Raji (cell line): Measurements from ENCODE around the gene SYVN1.

Experiments used
- POLR2A ChIP-seq: IDR thresholded peaks from 2 replicates; pipeline ENCODE4 v1.6.1; 2011; ENCODE audit warnings: low read depth, low read length, control low read depth; ENCODE audit not compliant: insufficient read depth

Gene SYVN1

DNA sequence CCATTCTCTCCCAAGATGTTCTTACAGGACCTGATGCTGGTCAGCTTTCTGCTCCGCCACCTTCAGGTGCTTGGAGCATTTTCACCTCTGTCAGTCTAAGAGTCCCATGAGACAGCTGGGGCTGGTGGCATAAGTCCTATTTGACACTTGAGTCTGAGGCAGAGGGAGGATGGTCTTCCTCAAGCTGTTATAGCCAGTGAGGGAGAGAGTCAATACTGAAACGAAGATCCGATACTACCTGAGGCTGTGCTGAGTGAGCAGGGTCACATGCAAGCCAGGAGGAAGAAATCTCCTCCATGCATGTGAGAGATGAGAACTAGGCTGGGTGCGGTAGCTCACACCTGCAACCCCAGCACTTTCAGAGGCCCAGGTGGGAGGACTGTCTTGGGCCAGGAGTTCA is 44.7 kb downstream of the SYVN1 start:
- no peak for TF ChIP-seq POLR2A

DNA sequence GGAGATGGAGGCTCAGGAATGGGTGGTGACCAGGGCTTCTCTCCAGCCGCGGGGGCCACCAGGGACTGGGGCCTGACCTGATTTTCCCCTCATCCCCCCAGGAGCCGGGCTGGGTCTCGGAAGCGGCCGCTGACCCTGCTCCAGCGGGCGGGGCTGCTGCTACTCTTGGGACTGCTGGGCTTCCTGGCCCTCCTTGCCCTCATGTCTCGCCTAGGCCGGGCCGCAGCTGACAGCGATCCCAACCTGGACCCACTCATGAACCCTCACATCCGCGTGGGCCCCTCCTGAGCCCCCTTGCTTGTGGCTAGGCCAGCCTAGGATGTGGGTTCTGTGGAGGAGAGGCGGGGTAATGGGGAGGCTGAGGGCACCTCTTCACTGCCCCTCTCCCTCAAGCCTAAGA is 46.5 kb downstream of the SYVN1 start:
- TF ChIP-seq POLR2A = no peak

DNA sequence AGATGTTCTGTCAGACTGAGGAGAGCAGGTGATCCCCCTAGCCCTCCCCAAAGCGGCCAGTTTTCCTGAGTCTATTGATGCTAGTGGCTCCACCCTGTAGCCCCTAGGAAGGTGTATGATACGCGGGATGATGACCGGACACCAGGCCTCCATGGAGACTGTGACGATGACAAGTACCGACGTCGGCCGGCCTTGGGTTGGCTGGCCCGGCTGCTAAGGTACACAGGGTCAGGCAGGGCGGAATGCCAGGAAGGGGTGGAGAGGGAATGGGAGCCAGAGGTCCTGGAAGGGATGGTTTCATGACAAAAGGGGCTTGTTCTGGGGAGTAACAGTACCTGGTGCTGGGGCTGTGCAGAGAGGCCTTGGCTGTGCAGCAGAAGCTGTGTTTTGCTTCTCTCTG is 47.1 kb downstream of the SYVN1 start:
- no peak for TF ChIP-seq POLR2A

DNA sequence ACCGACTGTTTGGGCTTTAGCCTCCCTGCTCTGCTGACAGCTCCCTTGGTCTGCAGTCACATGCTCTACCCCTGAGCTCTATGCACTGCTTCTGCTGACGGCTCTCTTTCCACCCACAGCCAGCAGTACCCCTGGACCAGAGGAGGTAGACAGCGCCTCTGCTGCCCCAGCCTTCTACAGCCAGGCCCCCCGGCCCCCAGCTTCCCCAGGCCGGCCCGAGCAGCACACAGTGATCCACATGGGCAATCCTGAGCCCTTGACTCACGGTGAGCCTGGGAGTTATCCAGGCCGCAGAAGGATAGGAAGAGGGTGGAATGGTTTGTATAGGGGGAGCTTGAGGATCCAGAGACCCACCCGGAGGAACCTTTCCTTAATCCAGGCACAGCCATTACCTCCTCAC is 47.5 kb downstream of the SYVN1 start:
- TF ChIP-seq POLR2A = no peak

DNA sequence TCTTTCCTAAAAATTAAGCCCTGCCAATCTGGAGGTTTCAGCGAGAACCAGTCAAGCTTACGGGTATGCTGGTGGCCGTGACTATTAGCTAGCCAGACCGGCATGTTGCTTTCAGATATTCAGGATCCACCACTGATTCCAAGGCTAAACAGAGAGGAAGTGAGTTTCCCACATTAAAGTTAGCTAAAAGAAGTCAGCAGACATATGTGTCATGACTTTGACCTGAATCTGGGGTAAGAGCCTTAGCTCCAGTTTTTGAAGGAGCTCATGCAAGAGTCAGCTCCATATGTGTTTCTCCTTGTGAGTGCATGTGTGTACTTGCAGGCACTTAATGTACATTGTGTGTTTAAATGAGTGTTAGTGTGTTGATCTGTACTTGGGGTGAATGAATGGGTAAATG is 48.9 kb downstream of the SYVN1 start:
- TF ChIP-seq POLR2A = no peak

DNA sequence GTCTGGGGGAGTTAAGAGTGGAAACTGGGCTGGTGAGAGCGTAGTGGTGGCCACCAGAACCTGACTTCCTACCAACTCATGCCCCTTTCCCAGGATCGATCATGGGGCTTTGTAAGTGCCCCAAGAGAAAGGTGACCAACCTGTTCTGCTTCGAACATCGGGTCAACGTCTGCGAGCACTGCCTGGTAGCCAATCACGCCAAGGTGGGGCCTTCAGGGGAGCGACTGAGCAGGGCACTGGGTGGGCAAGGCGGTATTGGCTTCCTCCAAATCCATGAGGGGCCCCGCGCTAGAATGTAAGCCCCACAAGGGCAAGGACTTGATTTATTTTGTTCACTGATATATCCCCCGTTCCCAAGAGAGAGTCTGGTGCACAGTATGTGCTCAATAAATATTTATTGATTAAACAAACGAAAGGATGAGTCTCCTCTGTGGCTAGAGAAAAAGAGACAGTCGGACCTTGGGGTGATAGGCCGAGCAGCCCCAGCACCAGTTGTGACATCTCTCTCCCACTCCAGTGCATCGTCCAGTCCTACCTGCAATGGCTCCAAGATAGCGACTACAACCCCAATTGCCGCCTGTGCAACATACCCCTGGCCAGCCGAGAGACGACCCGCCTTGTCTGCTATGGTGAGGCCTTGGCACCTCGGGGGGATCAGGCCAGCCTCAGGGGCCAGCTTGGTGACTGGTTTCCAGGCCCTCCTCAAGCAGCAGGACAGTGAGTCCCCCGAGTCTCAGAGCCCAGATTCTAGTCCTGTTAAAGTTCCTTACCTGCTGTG is 49.5 kb downstream of the SYVN1 start:
- no peak for TF ChIP-seq POLR2A

DNA sequence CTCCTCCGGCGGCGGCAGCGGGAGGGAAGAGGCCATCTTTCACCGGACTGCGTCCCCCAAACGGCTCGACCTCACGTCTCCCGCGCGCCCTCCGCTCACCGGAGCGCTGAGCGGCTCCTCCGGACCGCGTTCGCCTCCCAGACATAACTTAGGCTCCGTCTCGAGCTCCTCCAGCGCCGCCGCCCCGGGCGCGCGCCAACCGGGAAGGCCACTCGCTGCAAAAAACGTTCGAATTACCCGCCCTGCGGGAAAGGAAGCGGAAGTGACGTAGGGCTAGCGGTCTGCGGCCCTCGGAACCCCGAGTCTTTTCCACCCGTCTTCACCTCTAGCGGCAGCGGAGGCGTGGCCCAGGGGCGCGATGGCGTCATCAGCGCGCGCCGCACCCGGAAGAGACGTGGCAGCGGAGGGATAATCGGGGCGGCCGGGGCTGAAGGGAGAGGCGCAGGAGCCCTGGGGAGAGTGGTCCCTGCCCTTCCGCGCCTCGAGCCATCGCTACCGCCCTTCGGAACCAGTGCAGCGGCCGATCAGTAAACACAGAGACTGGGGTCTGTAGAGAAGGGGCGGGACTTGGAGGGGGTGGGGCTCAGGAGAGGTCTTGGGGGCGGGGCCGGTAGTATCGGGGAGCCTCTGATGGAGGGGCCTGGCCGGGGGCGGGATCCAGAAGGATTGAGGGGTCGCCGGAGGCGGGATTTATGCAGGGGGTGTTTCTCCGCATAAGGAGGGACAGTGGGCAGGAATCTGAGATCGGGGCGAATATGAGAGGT is 50.3 kb downstream of the SYVN1 start, which contains the start of the genes CDCA5 and ZFPL1:
CDCA5 (minus strand) TSS at position 207 of the 764 bp plus-strand sequence; CDS start at position 145, 62 bp downstream.
ZFPL1 (plus strand) TSS at position 389 of the 764 bp plus-strand sequence. CDS start 477 bp downstream, outside the sequence.
- TF ChIP-seq POLR2A = peak; percentile 83

DNA sequence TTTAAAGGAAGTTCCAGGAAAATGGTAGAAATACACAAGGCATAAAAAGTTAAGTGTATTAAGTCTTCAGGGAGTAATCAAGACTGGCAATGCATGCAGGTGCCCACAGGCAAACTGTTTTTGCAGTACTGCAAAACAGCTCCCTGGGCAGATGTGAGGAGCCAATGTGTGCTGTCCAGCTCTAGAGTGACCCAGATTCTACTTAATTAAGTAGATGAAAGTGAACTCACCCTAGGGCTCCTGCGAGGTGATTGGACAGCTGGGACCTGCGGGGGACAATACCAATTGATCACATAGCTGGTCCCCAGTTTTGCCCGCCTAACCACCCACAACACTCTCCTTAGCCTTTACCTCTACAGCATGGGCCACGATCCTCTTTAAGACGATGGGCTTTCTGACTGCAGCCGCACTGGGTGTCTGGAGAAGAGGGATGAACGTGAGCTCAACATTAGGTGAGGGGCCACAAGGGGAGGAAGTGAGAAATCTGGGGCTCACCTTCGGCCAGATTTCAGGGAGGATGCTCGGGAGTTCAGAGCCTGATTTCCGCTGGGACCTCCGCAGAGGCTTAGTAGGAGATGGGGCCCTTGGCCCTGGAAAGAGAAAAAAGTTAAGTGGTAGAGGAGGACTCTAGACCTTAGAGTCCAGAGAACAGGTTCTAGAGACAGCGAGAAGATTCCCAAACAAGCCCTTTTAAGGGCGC is 51.0 kb downstream of the SYVN1 start:
- no peak for TF ChIP-seq POLR2A

DNA sequence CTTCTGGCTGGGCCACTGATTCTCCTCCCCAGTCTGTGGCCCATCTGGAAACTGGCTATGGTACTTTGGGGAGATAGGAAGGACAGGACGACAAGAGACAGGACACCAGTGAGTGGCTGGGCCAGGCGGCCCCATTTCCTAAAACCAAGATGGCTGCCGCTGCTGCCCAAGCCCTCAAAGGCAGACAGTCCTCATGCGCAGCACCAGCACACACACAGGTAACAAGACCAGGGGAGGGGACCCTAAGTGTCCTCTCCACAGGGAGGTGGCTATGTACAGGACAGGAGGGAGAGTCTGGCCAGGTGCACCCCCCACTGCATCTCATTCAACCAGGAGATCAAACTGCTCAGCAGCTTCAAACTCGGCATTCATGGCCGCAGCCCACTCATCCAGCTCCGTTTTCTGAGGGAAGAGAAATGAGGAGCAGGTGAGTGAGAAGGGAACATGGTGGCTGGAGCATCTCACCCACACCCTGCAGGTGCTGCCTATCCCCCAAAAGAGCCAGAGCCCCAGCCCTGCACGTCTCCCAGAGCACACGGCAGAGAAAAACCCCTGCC is 55.5 kb downstream of the SYVN1 start:
- no peak for TF ChIP-seq POLR2A

DNA sequence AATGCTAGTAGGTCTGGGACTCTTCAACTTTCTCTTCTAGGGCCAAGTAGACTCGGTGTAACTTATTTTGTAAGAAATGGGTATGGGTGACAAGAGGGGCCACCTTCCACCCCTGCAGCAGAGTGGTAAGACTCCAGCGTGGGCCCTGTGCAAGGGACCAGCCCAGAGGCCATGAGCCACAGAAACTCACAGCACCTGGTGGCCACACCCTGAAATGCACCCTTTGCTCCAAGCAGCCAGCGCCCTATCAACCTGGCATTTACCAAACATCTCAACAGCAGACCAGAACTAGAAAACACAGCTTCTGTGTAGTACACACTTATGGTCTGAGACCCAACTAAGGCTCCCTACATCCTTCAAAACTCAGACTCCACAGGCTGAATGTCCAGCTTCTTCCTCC is 56.2 kb downstream of the SYVN1 start:
- TF ChIP-seq POLR2A = 0 out of 2 replicates have a peak, but pooled peaks have one; percentile 15

DNA sequence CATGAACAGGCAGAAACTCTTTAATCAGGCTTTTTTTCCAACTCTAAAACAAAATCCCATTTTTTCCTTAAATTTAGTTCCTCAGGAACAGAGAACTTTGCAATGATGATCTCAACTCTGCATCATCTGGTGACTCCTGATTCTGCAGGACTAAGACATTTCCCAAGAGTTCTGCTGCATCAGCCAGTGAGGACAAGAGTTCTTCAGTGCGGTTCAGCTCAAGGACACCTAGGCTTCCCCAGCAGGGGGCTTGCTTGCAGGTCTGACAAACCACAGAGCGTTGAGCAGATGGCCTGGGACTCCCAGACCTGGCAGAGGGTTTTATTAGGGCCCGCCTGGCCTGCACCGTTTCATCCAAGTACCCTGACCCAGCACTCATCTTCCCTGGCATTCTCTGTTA is 56.9 kb downstream of the SYVN1 start:
- TF ChIP-seq POLR2A = no peak
